HG02885 (cell line): ENCODE data around the gene SMLR1.
A peak's percentile ranks its signal among the peaks of the same experiment; 100 is the strongest.
"Not testable (repeated sequence)": the region's sequence is repeated elsewhere in the genome, so short reads cannot be mapped to it uniquely, and the experiment has no call there.

Experiments used
- ATAC-seq: cut with Tn5 transposase; IDR thresholded peaks from one replicate; pipeline ENCODE4 v1.9.1; 2021; ENCODE audit warnings: mild to moderate bottlenecking; ENCODE audit not compliant: unreplicated experiment, poor library complexity

SMLR1 gene

DNA sequence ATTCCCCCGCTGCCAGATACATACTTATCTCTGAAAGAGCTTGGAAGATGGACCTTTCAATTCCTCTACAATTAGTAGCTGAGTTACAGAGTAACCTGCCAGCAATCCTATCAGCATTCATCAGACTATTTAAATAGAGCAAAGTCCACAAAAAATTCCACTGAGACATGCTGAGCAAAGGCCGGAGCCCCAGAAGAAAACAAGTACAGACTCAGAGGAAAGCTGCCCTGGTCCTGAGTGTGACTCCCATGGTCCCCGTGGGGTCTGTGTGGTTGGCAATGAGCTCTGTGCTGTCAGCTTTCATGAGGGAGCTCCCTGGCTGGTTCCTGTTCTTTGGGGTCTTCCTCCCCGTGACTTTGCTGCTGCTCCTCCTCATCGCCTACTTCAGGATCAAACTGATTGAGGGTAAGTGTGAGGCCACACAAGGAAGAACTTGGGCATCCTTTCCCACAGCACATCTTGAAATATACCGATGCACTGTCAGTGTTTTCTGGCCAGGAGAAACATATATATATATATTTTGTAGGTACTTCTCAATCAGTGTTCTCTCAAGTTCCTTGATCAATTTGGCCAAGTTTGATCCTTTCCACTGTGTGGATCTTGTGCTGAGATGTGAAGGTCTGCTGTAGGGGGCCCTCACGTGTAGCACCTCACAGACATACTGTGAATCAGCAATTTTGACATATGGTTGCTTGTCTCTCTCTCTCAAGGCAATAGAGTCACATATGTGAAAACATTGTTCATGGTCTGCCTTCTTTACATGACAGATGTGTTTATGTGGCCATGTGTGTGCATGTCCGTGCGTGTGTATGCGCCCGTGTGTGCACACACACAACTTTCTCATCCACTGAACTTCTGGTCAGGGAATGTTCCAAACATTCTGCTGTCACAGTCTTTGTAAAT, at the start of gene SMLR1:
TSS of gene SMLR1 (plus strand) at position 160 of the 903 bp plus-strand sequence. CDS start at position 168, 8 bp downstream.
- ATAC-seq, result no peak

DNA sequence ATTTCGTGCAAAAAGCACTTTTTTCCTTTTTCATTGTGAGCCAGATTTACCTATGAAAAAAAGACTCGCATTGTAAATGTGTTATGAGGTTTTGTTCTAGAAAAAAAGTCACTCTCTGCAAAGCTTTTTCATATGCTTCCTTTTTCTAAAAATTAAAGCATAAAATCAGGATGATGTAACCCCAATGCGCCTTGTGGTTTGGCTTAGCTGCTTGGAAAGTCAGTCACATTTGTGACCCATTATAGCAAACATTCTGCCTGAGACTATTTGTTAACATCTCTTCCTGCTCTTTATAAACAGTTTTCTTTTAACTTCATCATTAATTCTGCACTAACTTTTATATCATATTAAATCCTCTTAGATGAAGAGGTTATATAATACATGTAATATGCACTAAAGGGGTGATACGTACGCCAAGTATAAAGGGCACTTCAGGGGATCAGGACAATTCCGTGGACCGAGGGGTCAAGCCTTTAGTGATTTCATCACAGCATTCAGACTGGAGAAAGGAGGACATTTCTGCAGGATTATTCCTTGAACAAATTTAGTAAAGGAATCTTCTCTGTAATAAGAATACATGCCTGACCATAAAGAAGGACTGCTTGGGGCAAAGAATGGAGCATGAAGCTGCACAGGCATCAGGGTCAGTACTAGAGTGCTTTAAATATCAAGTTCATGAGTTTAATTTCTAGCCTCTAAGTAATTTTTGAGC, 48.1 kb upstream of the SMLR1 start:
- no peak for ATAC-seq

DNA sequence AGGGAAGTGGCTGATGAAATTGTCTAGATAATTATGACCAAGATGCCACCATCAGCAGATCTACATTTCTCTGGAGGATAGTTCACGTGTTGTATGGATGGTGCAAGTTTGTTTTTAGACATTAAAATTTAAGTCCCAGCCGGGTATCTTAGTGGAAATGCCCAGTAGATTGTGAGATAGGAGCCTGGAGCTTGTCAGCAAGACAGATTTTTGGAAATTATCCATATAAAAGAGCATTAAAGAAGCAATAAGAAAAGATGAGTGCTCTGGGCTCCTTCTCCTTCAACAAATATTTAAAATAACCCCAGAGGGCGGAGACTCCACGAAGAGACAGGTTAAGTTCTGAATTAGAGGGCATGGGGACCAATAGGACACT, 47.6 kb upstream of the SMLR1 start:
- no peak for ATAC-seq

DNA sequence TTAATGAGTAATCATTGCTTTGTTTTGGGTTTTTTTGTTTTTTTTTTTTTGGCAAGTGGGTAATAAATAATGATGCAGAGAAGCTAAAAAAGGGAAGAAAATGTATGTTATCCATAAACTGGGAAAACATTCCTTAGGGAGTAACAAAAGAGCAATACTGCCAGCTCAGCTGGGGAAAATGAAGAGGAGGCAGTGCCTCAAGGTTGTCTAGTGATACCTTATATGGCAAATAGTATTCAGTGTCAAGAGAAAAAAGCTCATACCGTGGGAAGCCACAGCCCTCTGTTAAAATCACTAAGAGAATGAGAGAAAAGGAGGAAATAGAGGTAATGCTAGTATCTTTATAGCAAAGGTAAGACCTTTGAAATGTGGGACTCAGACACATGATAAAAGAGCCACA, 47.1 kb upstream of the SMLR1 start:
- ATAC-seq, result no peak

DNA sequence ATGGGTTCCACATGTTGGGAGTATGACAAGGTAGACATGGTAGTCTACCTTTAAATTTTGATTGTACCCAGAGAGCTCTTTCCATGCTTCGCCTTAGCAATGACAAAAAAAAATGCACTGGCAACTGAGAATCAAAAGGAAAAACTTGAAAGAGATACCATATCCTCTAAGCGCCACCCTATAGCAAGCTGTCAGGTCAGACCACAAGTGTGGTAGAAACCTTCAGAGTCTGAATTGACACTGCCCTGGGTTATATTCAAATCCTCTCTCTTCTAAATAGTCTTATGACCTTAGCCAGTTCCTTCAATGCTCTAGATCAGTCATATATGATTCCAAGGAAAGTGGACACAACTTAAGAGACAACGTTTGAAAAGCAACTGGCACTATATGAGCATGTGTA, 45.6 kb upstream of the SMLR1 start:
- ATAC-seq, result no peak

DNA sequence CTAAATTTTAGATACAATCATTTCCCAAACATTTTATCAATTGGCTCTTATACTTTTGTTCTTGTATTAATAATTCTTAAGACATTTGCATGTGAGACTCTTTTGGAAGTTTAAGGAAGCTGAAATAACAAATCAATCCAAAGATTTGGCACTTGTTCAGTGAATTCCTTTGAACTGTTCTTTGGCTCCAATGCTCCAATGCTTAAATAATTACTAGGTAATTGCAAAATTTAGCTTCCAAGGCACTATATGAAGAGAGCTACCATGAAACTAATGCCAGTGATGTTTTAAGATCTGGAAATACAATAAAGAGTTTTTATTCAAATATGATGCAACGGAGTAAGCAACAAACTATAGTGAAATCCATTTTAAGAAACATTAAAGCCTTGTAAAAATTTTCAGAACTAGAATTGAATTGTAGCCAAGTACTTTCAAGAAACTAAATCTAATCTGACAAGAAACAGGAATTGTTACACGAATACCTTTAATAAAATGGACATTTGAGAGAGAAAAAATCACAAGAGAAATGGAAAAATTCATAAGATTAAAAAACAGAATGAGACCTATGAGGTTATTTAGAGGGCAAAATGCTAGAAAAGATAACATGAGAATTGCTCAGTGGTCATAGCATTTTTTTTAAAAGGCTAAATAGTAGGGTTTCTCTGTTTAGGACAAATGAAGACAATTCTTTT, 43.6 kb upstream of the SMLR1 start:
- ATAC-seq, result no peak

DNA sequence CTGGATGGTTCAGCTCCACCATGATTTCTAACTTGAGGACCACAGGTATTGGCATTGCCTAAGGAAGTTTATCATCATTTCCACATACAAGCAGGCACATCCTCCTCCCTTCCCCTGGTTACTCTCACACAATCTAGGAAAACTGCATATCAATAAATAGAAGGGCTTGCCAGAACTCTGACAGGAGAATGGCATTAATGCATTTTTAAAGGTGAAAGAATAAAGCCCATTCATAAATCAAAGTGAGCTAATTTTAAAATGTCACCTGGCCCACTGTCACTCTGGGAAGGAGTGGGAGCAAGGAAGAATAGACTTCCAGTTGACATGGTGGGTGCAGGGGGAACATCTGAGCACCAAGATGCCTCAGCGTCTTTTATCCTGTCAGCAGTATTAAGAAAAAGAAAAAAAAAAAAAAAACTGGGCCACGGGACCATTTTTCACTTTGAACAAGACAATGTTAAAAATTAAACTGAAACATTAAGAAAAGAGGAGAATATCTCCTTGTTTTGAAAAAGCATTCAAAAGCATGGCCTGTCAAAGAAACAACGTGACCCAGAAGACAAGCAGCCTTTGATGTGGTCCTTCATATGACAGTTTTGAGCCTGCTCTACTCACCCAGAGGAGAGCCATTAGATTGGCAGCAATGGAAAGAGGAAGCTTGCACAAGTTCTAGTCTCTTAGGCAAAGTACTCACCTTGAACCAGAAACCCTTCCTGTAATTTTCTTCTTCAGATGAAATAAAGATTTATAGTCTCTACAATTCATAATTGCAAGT, 39.3 kb upstream of the SMLR1 start:
- ATAC-seq, result peak; percentile 53

DNA sequence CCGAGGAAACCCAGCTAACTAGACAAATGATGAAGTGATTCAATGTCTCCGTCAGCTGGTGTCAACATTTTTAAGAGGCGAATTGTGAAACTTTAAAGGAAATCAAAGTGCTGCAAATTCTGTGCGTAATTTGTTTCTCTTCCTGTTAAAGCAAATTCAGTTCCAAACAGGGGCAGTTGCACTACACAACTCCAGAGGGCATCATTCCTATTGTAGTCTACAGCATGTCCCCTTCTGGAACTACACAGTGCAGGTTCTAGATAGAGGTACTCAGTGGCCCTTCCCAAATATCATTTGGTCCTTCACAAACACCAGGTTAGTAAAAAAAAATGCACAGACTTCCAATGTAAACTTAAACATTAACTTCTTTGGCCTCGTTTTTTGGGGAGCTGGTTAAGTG, 38.3 kb upstream of the SMLR1 start:
- ATAC-seq, result no peak

DNA sequence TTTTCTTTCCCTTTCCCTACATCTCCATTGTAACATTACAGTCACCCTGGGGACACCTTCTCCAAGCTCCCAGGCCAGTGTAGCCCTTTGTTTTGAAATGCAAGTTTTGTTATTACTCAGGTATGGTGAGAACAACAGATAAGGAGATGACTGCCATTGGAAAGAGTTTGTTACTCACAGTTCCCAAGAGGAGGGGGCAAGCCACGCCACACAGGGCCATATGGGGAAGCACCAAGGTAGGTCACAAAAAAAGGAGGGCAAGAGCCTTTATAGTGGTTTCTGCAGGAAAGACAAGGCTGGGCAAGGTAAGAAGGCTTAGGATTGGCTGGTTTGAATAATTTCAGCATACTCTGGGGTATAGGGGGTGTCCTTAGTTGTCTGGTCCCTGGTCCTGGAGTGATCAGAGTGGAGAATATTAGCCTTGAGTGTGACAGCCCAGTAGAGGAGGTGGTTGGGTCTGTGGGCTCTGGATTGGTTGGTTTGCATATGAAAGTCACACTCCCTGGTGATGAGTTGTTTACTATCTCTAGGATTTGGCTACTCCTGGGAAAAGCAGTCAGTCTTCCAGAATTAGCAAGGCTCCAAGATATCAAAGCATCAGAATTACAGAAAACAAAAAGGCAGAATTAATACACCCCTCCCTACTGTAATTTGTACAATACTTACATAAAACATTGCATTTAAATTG, 33.1 kb upstream of the SMLR1 start:
- no peak for ATAC-seq

DNA sequence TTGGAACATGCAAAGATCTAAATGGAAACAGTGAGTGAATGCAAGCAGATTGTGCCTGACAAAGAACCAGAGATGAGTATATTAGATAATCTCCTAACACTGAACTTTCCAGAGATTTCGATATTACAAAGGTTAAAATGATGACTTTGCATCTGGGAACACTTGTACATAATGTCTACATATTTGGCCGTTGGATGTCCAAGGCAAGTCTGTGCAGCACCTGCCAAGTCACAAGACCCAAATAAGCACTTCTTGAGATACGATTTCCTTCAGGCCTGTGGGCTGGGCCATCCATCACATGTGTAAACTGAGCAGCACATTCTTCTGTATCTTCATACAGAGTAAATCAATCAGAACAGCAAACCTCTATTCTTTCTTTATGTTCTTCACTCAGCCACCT, 32.5 kb upstream of the SMLR1 start:
- no peak for ATAC-seq

DNA sequence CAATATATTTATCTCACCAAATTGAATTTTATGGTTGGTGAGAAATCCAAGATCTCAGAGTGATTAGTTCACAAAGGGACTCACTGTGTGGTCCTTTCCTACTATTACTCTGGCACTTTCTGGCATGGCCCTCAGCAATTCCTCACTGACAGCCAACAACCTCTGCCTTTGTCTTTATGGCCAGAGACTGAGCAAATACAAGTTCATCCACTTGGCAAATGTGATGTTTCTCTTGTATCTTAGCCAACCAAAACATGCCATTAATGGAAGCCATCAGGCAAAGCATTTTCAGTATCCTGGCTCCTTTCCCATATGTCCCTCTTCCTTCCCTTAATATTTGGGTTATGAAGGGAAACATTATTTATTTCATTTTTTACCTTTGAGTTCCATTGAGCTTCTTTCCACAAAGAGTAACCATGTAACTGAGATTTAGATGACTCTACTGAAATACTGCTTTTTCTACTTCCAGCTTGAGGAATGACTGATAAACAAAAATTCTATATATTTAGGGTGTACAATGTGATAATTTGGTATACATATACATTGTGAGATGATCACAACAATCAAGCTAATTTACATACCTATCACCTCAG, 30.8 kb upstream of the SMLR1 start:
- no peak for ATAC-seq

DNA sequence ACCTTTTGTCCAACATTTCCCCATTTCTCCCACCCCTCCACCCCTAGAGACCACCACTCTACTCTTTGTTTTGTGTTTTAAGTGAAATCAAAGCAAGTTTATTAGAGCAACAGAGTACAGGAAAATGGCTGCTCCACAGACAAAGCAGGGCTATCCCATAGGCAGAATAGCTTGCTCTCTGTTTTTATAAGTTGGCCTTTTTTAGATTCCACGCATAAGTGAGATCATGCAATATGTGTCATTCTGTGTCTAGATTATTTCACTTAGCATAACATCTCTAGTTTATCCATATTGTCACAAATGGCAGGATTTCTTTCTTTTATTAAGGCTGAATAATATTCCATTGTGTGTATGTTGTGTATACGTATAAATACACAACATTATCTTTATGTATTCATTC, 30.1 kb upstream of the SMLR1 start:
- no peak for ATAC-seq

DNA sequence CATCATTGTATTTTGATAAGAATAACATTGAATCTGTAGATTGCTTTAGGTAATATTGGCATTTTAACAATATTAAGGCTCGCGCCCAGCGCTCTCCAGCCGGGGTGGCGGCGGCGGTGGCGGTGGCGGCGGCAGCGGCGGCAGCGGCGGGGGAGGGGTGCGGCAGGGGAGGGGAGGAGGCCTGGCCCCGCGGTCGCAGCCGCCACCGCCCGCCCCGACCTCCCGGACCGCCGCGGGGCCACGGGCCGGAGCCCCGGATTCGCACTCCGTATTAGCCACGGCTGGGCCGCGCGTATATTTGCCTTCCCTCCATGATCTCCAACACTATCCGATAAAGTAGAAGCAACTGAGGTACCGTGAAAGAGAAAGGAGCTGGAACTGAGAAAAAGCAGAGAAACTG, 25.8 kb upstream of the SMLR1 start:
- ATAC-seq, result not testable (repeated sequence)

DNA sequence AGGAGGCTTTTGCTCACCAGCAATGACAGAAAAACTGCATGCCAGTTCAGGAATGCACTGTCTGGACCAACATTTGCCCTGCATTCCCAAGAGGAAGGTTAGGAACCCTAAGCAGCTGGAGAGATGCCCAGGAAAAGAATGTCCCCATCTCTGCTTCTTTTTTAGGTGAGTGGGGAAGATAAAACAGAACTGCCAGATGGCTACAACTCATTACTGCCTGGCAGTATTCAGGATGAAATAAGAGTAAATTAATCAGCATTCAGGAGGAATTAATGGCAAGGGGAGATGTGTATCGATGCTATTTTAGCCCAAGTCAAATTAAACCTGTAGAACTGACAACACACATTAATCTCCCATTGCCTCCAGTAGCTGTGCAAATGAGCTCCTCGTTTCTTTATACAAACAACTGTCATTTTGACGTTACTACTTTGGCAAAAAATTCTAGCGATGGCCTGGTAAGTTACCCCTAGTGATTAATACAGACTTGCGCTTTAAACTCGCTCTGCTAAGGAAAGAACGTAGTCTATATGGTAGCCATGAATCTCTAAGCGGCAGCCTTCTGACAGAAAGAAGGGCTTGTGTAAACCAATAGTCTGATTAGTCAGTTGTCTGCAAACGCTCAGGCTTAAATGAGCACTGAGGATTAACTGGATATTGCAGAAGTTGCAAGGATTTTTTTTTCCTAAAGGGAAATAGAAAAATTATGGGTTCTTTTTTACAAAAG, 16.7 kb upstream of the SMLR1 start:
- no peak for ATAC-seq

DNA sequence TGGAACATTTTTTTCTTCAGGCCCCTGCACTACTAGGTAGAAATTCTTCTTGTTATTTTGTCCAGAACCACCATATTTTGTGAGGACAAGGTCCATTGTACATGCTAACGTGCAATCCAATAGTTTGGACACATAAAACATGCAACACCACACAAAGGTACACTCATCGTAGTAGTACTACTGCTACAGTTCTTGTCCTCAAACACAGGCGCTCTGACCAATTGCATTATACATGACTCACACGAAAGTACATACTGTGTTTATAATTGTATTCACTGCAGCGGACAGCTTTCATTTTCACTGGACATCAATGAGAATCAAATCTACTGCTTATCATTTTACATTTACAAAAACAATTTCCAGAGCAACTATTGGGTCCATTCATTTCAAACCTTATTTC, 15.3 kb upstream of the SMLR1 start:
- ATAC-seq, result no peak

DNA sequence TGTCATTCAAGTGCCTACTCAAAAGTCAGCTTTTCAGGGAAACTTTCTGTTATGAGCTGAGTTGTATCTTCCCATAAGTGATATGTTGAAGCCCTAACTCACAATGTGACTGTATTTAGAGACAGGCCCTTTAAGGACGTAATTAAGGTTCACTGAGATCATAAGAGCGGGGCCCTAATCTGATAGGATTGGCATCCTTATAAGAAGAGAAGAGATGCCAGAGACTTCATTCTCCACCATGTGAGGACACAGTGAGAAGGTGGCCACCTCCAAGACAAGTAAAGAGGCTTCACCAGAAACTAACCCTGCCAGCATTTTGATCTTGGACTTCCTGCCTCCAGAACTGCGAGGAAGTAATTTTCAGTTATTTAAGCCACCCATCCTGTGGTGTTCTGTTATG, 12.7 kb upstream of the SMLR1 start:
- no peak for ATAC-seq

DNA sequence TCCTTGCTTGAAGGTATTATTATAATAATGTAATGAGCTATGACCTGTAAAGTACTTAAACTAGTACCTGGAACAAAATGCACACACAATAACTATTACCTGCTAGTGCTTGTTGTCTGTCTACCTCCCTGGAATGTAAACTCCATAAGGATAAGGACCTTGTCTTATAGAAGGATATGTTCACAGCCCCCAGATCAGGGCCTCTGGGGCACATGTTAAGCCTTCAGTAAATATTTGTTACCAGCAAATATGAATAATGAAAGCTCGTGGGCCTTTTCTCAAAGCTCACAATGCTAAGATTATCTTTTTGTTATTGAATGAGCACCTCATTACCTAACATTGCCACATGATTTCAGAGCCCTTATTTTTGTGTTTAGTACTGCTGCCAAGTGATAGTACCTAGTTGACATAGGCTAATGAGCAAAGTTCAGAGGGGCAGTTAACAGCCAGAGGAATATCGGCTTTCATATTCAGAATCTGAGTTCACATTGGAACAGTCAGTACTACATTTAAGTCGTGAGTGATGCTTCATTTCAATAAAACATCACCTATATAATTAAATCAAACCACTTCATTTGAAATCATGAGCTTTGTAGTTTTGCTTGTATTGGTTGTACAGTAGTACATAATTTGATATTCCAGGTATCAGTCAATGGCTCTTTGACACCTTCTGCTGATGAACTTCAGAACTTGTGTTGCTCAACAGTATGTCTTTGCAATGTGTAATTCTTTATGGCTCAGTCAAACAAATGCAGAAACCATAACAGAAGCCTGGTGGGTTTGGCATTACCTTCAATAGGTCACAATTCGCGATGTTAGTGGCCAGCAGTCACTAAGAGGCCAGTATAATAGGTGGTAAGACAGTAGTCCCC, 11.8 kb upstream of the SMLR1 start:
- no peak for ATAC-seq

DNA sequence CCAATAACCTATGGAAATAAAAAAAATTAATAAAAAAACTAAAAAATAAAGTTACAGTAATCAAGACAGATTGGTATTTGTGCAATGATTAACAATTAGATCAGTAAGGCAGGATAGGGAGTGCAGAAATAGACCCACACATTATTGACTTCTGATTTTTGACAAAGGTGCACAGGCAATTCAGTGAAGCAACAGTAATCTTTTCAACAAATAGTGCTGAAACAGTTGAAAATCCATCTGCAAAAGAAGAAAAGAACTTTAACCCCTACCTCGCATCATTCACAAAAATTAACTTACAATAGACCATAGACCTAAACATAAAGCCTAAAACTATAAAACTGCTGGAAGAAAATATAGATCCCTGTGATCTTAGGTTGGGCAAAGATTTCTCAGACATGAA, 4.5 kb upstream of the SMLR1 start:
- no peak for ATAC-seq
